A549 treated with dexamethasone at 1 μM for 4 hours (cell line): Measurements from ENCODE around the gene SULT4A1. TPM values are rescaled to one million over a fixed set of nuclear protein-coding genes. Genes with fewer than 3 reads are reported as not detected.

ENCODE experiments used
- total RNA-seq: library from RNA; stranded (reverse); fragments of 200-300 nt; extraction: Qiagen RNA extraction; gene quantifications from 5 replicates; pipeline ENCODE4 v1.2.3, GENCODE V29; 2022

The SULT4A1 gene
- 0.07 TPM in 1 of 5 replicates, not detected in the others for total RNA-seq

GRCh38 chr22:43862074-43862881, at the start of gene SULT4A1:
Gene SULT4A1 (minus strand): TSS chr22:43862513. CDS start chr22:43862382, 131 bp downstream.

GRCh38 chr22:43891360-43892182, 29.3 kb upstream of the SULT4A1 start, which contains the start of gene PNPLA5:
Gene PNPLA5 (minus strand): TSS chr22:43892013. CDS start chr22:43891880, 133 bp downstream.

GRCh38 chr22:43812149-43812842, 50.0 kb downstream of the SULT4A1 start, which contains the start of gene EFCAB6:
Gene EFCAB6 (minus strand): TSS chr22:43812305. CDS start chr22:43782318, 29,987 bp downstream.

Other genes starting within 250 kb of the SULT4A1 start
- gene EFCAB6, start 50.2 kb downstream of the SULT4A1 start, total RNA-seq: 0.39 to 0.65 TPM (median 0.52 TPM) in 5 replicates
- 0.03 to 0.14 TPM (median 0.05 TPM) in 3 of 5 replicates, not detected in the others for gene PNPLA5, start 29.5 kb upstream of the SULT4A1 start, total RNA-seq
- 0.59 to 1.1 TPM (median 0.81 TPM) in 5 replicates for gene PNPLA3, start 61.3 kb upstream of the SULT4A1 start, total RNA-seq
- 43.0 to 48.9 TPM (median 46.6 TPM) in 5 replicates for gene SAMM50, start 92.9 kb upstream of the SULT4A1 start, total RNA-seq
- gene PARVB, start 161.8 kb upstream of the SULT4A1 start, total RNA-seq: 37.0 to 44.1 TPM (median 41.7 TPM) in 5 replicates